Measurements from ENCODE around the gene TMCO6.
A peak's percentile ranks its signal among the peaks of the same experiment; 100 is the strongest.

Gene TMCO6

DNA sequence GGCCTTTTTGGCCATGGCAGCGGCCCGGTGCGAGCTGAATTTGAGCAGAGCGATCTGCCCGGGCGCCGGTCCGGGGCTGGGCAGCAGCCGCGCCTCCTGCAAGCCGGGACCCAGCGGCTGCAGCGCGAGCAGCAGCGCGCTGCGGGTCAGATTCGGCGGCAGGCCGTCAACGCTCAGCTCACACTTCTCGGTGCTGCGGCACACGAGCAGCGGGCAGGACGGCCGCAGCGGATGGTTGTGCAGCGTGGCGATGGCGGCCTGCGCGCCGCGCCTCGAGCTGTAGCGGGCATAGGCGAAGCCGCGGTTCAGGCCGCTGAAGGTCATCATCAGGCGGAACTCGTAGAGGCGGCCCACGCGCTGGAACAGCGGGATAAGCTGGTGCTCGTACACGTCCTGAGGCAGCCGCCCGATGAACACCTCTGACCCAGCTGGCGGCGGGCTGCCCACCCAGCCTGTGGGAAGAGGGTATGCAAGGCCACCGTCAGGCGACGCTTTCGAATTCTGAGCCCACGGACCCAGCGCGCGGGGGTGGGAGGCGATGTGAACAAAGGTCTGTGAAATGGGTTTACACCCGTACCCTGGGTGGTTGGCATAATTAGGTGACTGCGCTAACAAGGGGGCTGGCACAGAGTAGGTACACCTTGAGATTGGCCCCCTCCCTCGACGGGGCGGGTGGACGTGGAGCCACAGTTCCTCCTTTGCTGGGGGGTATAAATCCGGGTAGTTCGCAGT, 33.4 kb downstream of the TMCO6 start:
- no peak for DNase-seq (ENCODE audit: low read depth in 3 of 3)

- no peak for DNase-seq (ENCODE audit: low read depth in 3 of 3)
Measured at GRCh38 chr5:140673187-140673976, 34.1 kb downstream of the TMCO6 start, which contains the start of gene DND1. DND1 (minus strand) TSS chr5:140673576; CDS start chr5:140673542, 34 bp downstream.

DNA sequence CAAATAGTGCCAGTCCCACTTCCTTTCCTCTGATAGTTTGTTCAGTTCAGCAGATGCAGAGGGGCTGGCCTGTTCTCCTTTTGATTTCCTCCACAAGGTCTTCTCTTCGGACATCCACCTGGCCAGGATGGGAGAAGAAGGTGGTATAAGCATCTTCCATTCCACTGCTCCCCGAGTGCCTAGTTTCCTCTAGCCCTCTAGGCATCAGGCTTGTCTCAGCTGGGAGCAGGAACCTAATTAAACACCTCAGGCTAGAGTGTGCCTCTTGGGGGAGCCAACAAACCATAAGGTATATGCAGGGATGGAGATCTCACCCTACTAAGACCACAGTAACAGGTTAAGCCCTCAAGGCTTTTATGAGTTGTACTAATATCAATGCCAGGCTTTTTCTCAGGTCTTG, 35.0 kb downstream of the TMCO6 start:
- no peak for DNase-seq (ENCODE audit: low read depth in 3 of 3)

DNA sequence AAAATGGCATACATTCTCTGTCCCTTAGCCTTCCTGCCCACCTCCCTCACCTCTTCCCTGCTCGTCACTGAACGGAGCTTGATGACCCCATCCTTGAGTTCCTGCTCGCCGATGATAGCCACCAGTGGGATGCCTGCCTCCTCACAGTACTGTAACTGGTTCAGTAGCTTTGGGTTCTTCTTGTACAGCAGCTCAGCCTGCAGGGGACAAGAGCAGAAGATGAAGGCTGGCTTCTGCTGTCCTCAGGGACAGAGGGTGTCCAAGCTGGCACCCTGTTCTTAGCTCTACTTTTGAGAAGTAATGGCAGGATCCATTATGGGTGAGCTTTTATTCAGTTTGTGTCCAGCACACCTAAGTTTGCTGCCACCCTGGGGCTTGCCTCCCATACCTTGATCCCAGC, 35.4 kb downstream of the TMCO6 start:
- DNase-seq (ENCODE audit: low read depth in 3 of 3): no peak

- DNase-seq (ENCODE audit: low read depth in 3 of 3): no peak
Measured at GRCh38 chr5:140677947-140678346, 38.7 kb downstream of the TMCO6 start.

- DNase-seq (ENCODE audit: low read depth in 3 of 3): no peak
Measured at GRCh38 chr5:140678993-140679392, 39.7 kb downstream of the TMCO6 start.

DNA sequence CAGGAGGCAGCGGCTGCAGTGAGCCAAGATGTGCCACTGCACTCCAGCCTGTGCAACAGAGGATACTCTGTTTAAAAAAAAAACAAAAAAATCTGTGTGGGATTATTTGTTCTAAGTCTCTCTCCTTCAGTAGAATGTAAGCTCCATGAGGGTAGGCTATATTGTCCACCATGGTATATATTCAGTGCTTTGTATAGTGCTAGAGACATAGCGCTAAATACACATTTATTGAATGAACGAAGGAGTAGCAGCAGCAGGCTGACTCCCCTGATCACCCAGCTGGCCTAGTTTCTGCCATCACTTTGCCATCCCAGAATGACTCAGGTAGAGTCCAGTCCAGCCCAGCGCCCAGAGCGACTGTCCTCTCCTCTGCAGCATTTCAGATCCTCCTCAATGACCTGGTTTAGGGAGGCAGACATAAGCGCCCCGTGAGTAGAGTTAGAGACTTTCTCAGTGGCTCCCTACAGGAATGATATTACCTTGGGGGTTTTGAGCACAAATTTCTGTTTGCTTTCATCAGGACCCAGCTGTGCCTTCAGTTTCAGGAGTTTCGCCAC, 51.2 kb downstream of the TMCO6 start:
- DNase-seq (ENCODE audit: low read depth in 3 of 3): no peak

DNA sequence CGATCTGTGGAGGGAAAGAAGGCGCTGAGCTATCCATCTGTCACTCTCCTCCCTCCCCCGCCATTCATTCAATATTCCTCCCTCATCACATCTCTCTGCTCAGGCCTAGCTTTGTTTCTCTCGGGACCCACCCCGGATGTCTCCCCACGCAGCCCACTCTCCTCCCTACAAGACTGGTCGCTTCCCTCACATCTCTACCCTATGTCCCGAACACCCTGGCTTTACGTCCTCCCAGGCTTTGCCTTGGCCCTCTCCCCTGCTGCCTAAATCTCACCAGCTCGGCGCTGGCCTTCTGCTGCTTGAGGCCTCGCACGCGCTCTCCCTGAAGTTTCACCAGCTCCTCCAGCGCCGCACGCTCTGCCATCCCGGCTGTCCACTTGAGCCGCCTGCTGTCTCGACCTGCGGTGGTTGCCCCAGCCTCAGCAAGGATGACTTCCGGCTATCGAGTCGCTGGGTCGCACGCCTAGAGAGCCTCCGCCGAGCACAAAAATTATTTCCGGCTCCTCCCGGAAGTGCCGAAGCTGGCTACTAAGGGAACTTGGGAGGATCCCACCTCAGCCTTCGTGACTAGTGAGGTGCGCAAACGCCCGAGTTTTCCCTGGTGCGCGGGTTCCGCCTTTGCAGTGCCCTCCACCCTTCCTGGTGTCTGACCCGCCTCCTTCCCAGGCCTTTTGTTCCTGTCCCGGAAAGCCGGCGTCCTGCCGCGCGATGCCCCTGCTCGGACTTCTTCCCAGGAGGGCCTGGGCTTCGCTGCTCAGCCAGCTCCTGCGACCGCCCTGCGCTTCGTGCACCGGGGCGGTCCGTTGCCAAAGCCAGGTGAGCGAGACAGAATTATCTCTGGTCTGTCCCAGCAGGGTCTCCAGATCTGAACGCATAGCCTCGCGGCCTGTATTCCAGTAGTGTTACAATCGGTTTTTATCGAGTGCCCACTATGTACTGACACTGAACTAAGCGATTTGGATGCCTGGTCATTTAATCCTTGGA, 52.0 kb downstream of the TMCO6 start, which contains the start of the genes HARS1 and HARS2:
TSS of gene HARS1 (minus strand) at position 430 of the 984 bp plus-strand sequence. CDS start at position 364, 66 bp downstream.
TSS of gene HARS2 (plus strand) at position 515 of the 984 bp plus-strand sequence. CDS start at position 709, 194 bp downstream.
- peak; percentile 58 to 68 (median 66) for DNase-seq (ENCODE audit: low read depth in 3 of 3)

- DNase-seq (ENCODE audit: low read depth in 3 of 3): no peak
Measured at GRCh38 chr5:140694276-140694675, 55.0 kb downstream of the TMCO6 start.

Data from stimulated activated CD4-positive, alpha-beta T cell treated with anti-CD3 and anti-CD28 coated beads, TNF-alpha, amount 100 ng/mL, for 4 hours (primary cell).